Mammary epithelial cell (primary cell): ENCODE results near the gene C11orf54.

Experiments used
- CTCF ChIP-seq, 2 donors: IDR thresholded peaks in 1 of 2; conservative IDR thresholded peaks in 1 of 2; 2 replicates each; pipeline ENCODE4 v1.5.1; 2011 to 2012; ENCODE audit warnings: inconsistent platforms in 2 of 2, low read length in 2 of 2, mild to moderate bottlenecking in 2 of 2, control low read depth in 1 of 2, low read depth in 1 of 2; ENCODE audit not compliant: insufficient read depth in 1 of 2; ENCODE audit errors: extremely low read depth in 1 of 2
- EZH2 ChIP-seq: IDR thresholded peaks from 2 replicates; pipeline ENCODE4 v1.6.1; 2012; ENCODE audit warnings: low read length, inconsistent platforms, borderline replicate concordance

- TF ChIP-seq EZH2 (no peak), CTCF (conservative IDR thresholded peaks at IDR 0.05 in 1 of 2, IDR thresholded peaks at IDR 0.05 in 1 of 2; ENCODE audit: extremely low read depth in 1 of 2, insufficient read depth in 1 of 2, low read depth in 1 of 2, low read length in 2 of 2) (no peak)
These were observed 12.3 kb upstream of the C11orf54 start for GRCh38 chr11:93729129-93729616.
